ENCODE data around the gene INPP5A.

The INPP5A gene

DNA sequence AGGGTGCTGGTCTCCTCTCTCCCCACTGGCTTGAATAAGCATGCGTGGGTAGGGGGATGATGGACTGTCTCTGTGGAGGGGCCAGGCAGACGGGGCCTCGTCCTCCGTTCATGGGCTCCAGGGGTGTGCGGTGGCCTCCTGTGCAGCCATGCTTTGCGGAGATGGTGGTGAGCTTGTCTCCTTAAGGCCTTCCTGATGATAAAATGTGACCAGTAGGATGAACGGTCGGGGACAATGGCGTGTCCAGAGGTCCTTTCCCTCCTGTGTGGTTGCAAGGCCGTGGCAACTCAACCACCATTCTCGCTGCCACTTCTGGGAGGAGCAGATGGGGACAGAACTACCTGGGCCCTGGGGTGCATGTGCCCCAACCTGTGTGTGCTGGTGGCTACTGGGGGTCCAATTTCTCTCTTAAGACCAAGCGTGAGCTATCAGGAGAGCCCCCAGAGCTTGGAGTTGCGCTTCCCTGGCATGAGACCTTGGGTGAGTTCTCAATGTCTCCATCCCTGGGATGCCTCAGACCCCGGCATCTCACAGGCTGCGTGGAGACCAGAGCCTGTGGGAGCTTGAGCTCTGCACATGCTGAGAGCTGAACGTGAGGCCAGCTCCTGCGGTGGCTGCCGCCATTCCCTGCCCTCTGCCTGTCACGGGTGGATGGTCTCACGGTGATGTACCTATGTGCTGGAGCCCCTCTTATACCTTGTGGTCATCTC lies 112.2 kb downstream of the INPP5A start:
- H3K36me3 ChIP-seq (ENCODE audit: control insufficient read depth in 1 of 2, insufficient read depth in 2 of 2, low read length in 2 of 2) = peaks cover 0 to 9% of the 10 kb centered on the region in 2 experiments
- no peak overlapping the region for H3K18ac ChIP-seq (ENCODE audit: low read length)
- no peak overlapping the region for H3K4me3 ChIP-seq (ENCODE audit: low read depth, low read length)
- H3K4ac ChIP-seq (ENCODE audit: low read depth, low read length) = no peak overlapping the region
- H3K79me1 ChIP-seq (ENCODE audit: low read length) = no peaks in the 10 kb centered on the region
- no peak overlapping the region for H2AFZ ChIP-seq (ENCODE audit: insufficient read depth, low read length, poor library complexity)
- no peak overlapping the region for H2AK5ac ChIP-seq (ENCODE audit: low read length)
- no peaks in the 10 kb centered on the region for H3K27me3 ChIP-seq (ENCODE audit: insufficient read depth, low read length)
- H3K9ac ChIP-seq (ENCODE audit: low read length) = no peak overlapping the region
- H3K4me1 ChIP-seq (ENCODE audit: control insufficient read depth in 1 of 2, insufficient read depth in 2 of 2, low read length in 2 of 2) = no peaks in the 10 kb centered on the region
- H2BK12ac ChIP-seq (ENCODE audit: low read length) = no peak overlapping the region
- H4K12ac ChIP-seq (ENCODE audit: low read depth, low read length) = no peak overlapping the region
- H4K8ac ChIP-seq (ENCODE audit: low read depth, low read length) = no peak overlapping the region
- no CpG with 5 or more reads among the region's 20 CpGs for WGBS (ENCODE audit: extremely low coverage, insufficient coverage, insufficient read length)
- H4K91ac ChIP-seq (ENCODE audit: low read depth, low read length) = no peak overlapping the region
- no peak overlapping the region for H3K14ac ChIP-seq (ENCODE audit: low read length)
- no peak overlapping the region for H3K23ac ChIP-seq (ENCODE audit: low read length)
- DNase-seq = no peak
- no peak overlapping the region for H2BK120ac ChIP-seq (ENCODE audit: insufficient read depth, low read length, poor library complexity)
- peaks cover 5% of the 10 kb centered on the region for H3K9me3 ChIP-seq (ENCODE audit: insufficient read depth, low read depth, low read length)
- no peak overlapping the region for H3K4me2 ChIP-seq (ENCODE audit: low read length)
- no peak overlapping the region for H3K27ac ChIP-seq (ENCODE audit: low read depth, low read length)
- no peak overlapping the region for H2BK5ac ChIP-seq (ENCODE audit: low read depth, low read length, poor library complexity)
- no peaks in the 10 kb centered on the region for H3K79me2 ChIP-seq (ENCODE audit: control insufficient read depth, insufficient read depth, low read length, poor library complexity)

DNA sequence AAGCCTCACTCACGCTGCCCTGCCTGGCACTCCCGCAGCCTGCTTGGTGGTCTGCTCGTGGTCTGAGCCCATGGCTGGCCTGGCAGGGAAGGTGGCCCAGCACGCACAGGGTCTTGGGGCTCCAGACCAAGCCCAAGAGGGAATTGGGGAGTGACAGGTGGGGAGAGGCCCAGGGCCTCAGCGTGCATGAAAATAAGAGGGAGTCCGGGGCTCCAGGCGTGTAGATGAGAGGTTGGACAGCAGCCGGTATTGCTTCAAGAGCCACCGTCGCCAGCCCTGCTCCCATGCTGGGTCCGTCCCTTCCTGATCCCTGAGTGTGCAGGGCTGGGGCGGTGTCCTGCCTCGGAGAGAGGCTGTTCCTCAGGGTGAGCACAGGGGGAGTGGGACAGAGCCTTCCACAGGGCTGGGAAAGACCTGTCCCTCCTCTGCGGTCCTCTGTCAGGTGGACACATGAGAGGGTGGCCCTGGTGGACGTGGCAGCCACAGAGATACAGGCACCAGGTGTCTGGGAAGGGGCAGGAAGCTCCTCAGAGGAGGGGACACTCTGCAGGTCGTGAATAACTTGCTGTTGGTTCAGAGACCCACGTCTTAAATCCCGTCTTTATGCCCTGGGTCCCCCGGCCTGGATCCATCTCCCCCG lies 113.1 kb downstream of the INPP5A start:
- no peak overlapping the region for H2AFZ ChIP-seq (ENCODE audit: insufficient read depth, low read length, poor library complexity)
- no peak overlapping the region for H2BK5ac ChIP-seq (ENCODE audit: low read depth, low read length, poor library complexity)
- H4K91ac ChIP-seq (ENCODE audit: low read depth, low read length) = no peak overlapping the region
- no peak overlapping the region for H3K4me3 ChIP-seq (ENCODE audit: low read depth, low read length)
- WGBS (ENCODE audit: extremely low coverage, insufficient coverage, insufficient read length) = no CpG with 5 or more reads among the region's 20 CpGs
- H3K9me3 ChIP-seq (ENCODE audit: insufficient read depth, low read depth, low read length) = peaks cover 5% of the 10 kb centered on the region
- H3K4me1 ChIP-seq (ENCODE audit: control insufficient read depth in 1 of 2, insufficient read depth in 2 of 2, low read length in 2 of 2) = no peaks in the 10 kb centered on the region
- no peak overlapping the region for H3K4ac ChIP-seq (ENCODE audit: low read depth, low read length)
- DNase-seq = no peak
- H4K12ac ChIP-seq (ENCODE audit: low read depth, low read length) = no peak overlapping the region
- H4K8ac ChIP-seq (ENCODE audit: low read depth, low read length) = no peak overlapping the region
- no peak overlapping the region for H3K23ac ChIP-seq (ENCODE audit: low read length)
- H3K4me2 ChIP-seq (ENCODE audit: low read length) = no peak overlapping the region
- H2AK5ac ChIP-seq (ENCODE audit: low read length) = no peak overlapping the region
- H2BK12ac ChIP-seq (ENCODE audit: low read length) = no peak overlapping the region
- no peaks in the 10 kb centered on the region for H3K79me2 ChIP-seq (ENCODE audit: control insufficient read depth, insufficient read depth, low read length, poor library complexity)
- peaks cover 0 to 9% of the 10 kb centered on the region in 2 experiments for H3K36me3 ChIP-seq (ENCODE audit: control insufficient read depth in 1 of 2, insufficient read depth in 2 of 2, low read length in 2 of 2)
- H3K27ac ChIP-seq (ENCODE audit: low read depth, low read length) = no peak overlapping the region
- H2BK120ac ChIP-seq (ENCODE audit: insufficient read depth, low read length, poor library complexity) = no peak overlapping the region
- H3K79me1 ChIP-seq (ENCODE audit: low read length) = no peaks in the 10 kb centered on the region
- H3K14ac ChIP-seq (ENCODE audit: low read length) = no peak overlapping the region
- H3K9ac ChIP-seq (ENCODE audit: low read length) = no peak overlapping the region
- no peaks in the 10 kb centered on the region for H3K27me3 ChIP-seq (ENCODE audit: insufficient read depth, low read length)
- H3K18ac ChIP-seq (ENCODE audit: low read length) = no peak overlapping the region

DNA sequence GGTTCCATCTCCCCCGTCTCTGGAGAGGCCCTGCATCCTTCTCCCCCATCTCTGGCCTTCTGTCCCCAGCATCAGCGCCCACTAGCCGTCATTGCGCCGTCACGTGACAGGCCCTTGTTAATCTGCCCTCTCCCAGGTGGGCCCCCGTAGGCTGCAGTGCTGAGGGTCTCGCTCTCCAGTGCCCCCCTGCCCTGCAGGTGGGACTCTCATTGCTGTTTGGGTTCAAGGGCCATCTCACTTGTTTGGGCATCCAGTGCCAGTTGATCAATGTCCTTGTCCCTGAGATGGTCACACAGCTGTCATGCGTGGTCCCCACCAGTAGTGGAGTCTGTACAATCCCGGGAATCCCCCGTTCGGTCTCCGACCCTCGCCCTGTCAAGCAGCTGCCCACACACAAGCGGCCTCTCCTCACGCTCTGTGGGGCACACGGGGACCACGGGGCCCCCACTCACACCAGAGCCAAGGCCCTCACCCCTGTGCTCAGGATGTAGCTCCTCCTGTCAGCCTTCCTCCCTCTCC lies 114.0 kb downstream of the INPP5A start:
- no peak overlapping the region for H3K14ac ChIP-seq (ENCODE audit: low read length)
- no peak overlapping the region for H4K8ac ChIP-seq (ENCODE audit: low read depth, low read length)
- no peak overlapping the region for H2AFZ ChIP-seq (ENCODE audit: insufficient read depth, low read length, poor library complexity)
- peaks cover 0 to 9% of the 10 kb centered on the region in 2 experiments for H3K36me3 ChIP-seq (ENCODE audit: control insufficient read depth in 1 of 2, insufficient read depth in 2 of 2, low read length in 2 of 2)
- no peak overlapping the region for H3K27ac ChIP-seq (ENCODE audit: low read depth, low read length)
- H3K4me1 ChIP-seq (ENCODE audit: control insufficient read depth in 1 of 2, insufficient read depth in 2 of 2, low read length in 2 of 2) = no peaks in the 10 kb centered on the region
- H3K4ac ChIP-seq (ENCODE audit: low read depth, low read length) = no peak overlapping the region
- H3K18ac ChIP-seq (ENCODE audit: low read length) = no peak overlapping the region
- H3K79me2 ChIP-seq (ENCODE audit: control insufficient read depth, insufficient read depth, low read length, poor library complexity) = no peaks in the 10 kb centered on the region
- H3K4me3 ChIP-seq (ENCODE audit: low read depth, low read length) = no peak overlapping the region
- peaks cover 4% of the 10 kb centered on the region for H3K9me3 ChIP-seq (ENCODE audit: insufficient read depth, low read depth, low read length)
- no peak for DNase-seq
- H4K12ac ChIP-seq (ENCODE audit: low read depth, low read length) = no peak overlapping the region
- H3K79me1 ChIP-seq (ENCODE audit: low read length) = no peaks in the 10 kb centered on the region
- no CpG with 5 or more reads among the region's 18 CpGs for WGBS (ENCODE audit: extremely low coverage, insufficient coverage, insufficient read length)
- no peak overlapping the region for H3K9ac ChIP-seq (ENCODE audit: low read length)
- no peaks in the 10 kb centered on the region for H3K27me3 ChIP-seq (ENCODE audit: insufficient read depth, low read length)
- H2BK12ac ChIP-seq (ENCODE audit: low read length) = no peak overlapping the region
- no peak overlapping the region for H2BK120ac ChIP-seq (ENCODE audit: insufficient read depth, low read length, poor library complexity)
- no peak overlapping the region for H2AK5ac ChIP-seq (ENCODE audit: low read length)
- H3K23ac ChIP-seq (ENCODE audit: low read length) = no peak overlapping the region
- no peak overlapping the region for H2BK5ac ChIP-seq (ENCODE audit: low read depth, low read length, poor library complexity)
- no peak overlapping the region for H3K4me2 ChIP-seq (ENCODE audit: low read length)
- H4K91ac ChIP-seq (ENCODE audit: low read depth, low read length) = no peak overlapping the region

DNA sequence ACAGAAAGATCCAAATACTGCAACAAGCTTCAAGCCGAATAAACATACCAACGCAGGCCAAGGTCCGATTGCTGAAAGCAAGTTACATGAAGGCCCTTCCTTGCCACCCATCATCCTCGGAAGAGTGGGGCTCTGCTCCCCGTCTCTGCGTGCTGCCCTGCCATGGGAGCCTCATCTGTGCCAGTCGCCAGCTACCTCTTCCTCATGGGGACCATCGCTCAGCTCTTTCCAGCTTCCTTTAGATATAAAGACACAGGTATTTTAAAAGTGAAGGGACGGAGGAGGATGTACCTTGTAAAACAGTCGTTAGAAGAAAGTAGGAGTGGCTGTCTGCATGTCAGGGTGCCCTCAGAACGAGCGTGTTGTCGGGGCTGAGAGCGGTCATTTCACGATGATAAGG lies 114.9 kb downstream of the INPP5A start:
- H3K36me3 ChIP-seq (ENCODE audit: control insufficient read depth in 1 of 2, insufficient read depth in 2 of 2, low read length in 2 of 2) = peaks cover 0 to 6% of the 10 kb centered on the region in 2 experiments
- no peak overlapping the region for H2AFZ ChIP-seq (ENCODE audit: insufficient read depth, low read length, poor library complexity)
- no peaks in the 10 kb centered on the region for H3K79me2 ChIP-seq (ENCODE audit: control insufficient read depth, insufficient read depth, low read length, poor library complexity)
- H3K23ac ChIP-seq (ENCODE audit: low read length) = no peak overlapping the region
- H3K9me3 ChIP-seq (ENCODE audit: insufficient read depth, low read depth, low read length) = peaks cover 2% of the 10 kb centered on the region
- no peak overlapping the region for H4K12ac ChIP-seq (ENCODE audit: low read depth, low read length)
- H3K9ac ChIP-seq (ENCODE audit: low read length) = no peak overlapping the region
- no peak overlapping the region for H4K8ac ChIP-seq (ENCODE audit: low read depth, low read length)
- no CpG with 5 or more reads among the region's 15 CpGs for WGBS (ENCODE audit: extremely low coverage, insufficient coverage, insufficient read length)
- no peaks in the 10 kb centered on the region for H3K79me1 ChIP-seq (ENCODE audit: low read length)
- no peak overlapping the region for H2BK12ac ChIP-seq (ENCODE audit: low read length)
- no peak overlapping the region for H2BK5ac ChIP-seq (ENCODE audit: low read depth, low read length, poor library complexity)
- no peak overlapping the region for H3K4me3 ChIP-seq (ENCODE audit: low read depth, low read length)
- no peak overlapping the region for H2BK120ac ChIP-seq (ENCODE audit: insufficient read depth, low read length, poor library complexity)
- H3K14ac ChIP-seq (ENCODE audit: low read length) = no peak overlapping the region
- H3K4ac ChIP-seq (ENCODE audit: low read depth, low read length) = no peak overlapping the region
- DNase-seq = no peak
- H3K4me1 ChIP-seq (ENCODE audit: control insufficient read depth in 1 of 2, insufficient read depth in 2 of 2, low read length in 2 of 2) = no peaks in the 10 kb centered on the region
- no peak overlapping the region for H3K27ac ChIP-seq (ENCODE audit: low read depth, low read length)
- no peak overlapping the region for H3K4me2 ChIP-seq (ENCODE audit: low read length)
- no peak overlapping the region for H3K18ac ChIP-seq (ENCODE audit: low read length)
- H3K27me3 ChIP-seq (ENCODE audit: insufficient read depth, low read length) = no peaks in the 10 kb centered on the region
- no peak overlapping the region for H2AK5ac ChIP-seq (ENCODE audit: low read length)
- no peak overlapping the region for H4K91ac ChIP-seq (ENCODE audit: low read depth, low read length)
